Ascending aorta (tissue), 2 donors: ENCODE data around the gene ADGRL3. TPM values are rescaled to one million over a fixed set of nuclear protein-coding genes. Genes with fewer than 3 reads are reported as not detected.
"Not testable (repeated sequence)": the region's sequence is repeated elsewhere in the genome, so short reads cannot be mapped to it uniquely, and the experiment has no call there.

Source experiments
- DNase-seq, 2 donors: peaks; one replicate each; pipeline ENCODE4 v3.0.0-alpha.2; 2019; ENCODE audit warnings: low spot score in 2 of 2
- H3K27ac ChIP-seq, 2 donors: fragments of 200-600 bp; sonication (generic); one replicate each; pipeline ENCODE4 v1.5.1; 2016 to 2017; ENCODE audit warnings: mild to moderate bottlenecking in 1 of 2
- H3K27me3 ChIP-seq: fragments of 200-600 bp; sonication (generic); one replicate; pipeline ENCODE4 v1.5.1; 2017
- H3K36me3 ChIP-seq, 2 donors: fragments of 200-600 bp; sonication (generic); one replicate each; pipeline ENCODE4 v1.5.1; 2016
- H3K4me1 ChIP-seq, 2 donors: fragments of 200-600 bp; sonication (generic); one replicate each; pipeline ENCODE4 v1.5.1; 2016 to 2017; ENCODE audit warnings: mild to moderate bottlenecking in 1 of 2
- H3K4me3 ChIP-seq, 2 donors: fragments of 200-600 bp; sonication (generic); one replicate each; pipeline ENCODE4 v1.5.1; 2016 to 2017; ENCODE audit warnings: mild to moderate bottlenecking in 1 of 2
- H3K9me3 ChIP-seq, 2 donors: fragments of 200-600 bp; sonication (generic); one replicate each; pipeline ENCODE4 v1.5.1; 2016
- CTCF ChIP-seq, 3 experiments: fragments of 200-600 bp in 2 of 3; fragments of 450-650 bp in 1 of 3; sonication (generic) in 2 of 3; IDR thresholded peaks; one replicate each; pipeline ENCODE4 v1.5.1; 2016 to 2019; ENCODE audit warnings: antibody characterized with exemption in 3 of 3, mild to moderate bottlenecking in 1 of 3, moderate library complexity in 1 of 3
- intact Hi-C: fragments of 100-400 bp; cut with DNase I; formaldehyde crosslinking; loops from one replicate; pipeline ENCODE4 v1.15.1; 2023
- total RNA-seq: library from RNA; depleted of rRNA; stranded (reverse); fragments of >200 nt; gene quantifications from one replicate; pipeline ENCODE4 v1.1.0, GENCODE V29; 2016

The ADGRL3 gene
- total RNA-seq, 1 donor from 2014 or later: 22.2 TPM

- Histone ChIP-seq H3K9me3 (peaks cover 0 to 4% of the 10 kb centered on the region in 2 donors), H3K4me3 (no peak overlapping the region), H3K27ac (no peak overlapping the region), H3K27me3 (no peaks in the 10 kb centered on the region), H3K36me3 (no peaks in the 10 kb centered on the region), H3K4me1 (peaks cover 0 to 4% of the 10 kb centered on the region in 2 donors)
- no peak for TF ChIP-seq CTCF (IDR thresholded peaks at IDR 0.05)
- intact Hi-C loops: no loop called here
- no peak for DNase-seq
Observed at GRCh38 chr4:61356696-61357095, 156.6 kb downstream of the ADGRL3 start.

GRCh38 chr4:61359301-61359700 is 159.2 kb downstream of the ADGRL3 start:
- DNase-seq: no peak
- Histone ChIP-seq H3K9me3 (no peaks in the 10 kb centered on the region), H3K36me3 (no peaks in the 10 kb centered on the region), H3K27me3 (no peaks in the 10 kb centered on the region), H3K27ac (no peak overlapping the region), H3K4me1 (peaks cover 0 to 4% of the 10 kb centered on the region in 2 donors), H3K4me3 (no peak overlapping the region)
- no peak for TF ChIP-seq CTCF (IDR thresholded peaks at IDR 0.05)
- intact Hi-C loops: no loop called here

DNA sequence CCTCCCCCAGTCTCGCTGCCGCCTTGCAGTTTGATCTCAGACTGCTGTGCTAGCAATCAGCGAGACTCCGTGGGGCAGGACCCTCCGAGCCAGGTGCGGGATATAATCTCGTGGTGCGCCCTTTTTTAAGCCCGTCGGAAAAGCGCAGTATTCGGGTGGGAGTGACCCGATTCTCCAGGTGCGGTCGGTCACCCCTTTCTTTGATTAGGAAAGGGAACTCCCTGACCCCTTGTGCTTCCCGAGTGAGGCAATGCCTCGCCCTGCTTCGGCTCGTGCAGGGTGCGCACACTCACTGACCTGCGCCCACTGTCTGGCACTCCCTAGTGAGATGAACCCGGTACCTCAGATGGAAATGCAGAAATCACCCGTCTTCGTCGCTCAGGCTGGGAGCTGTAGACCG is 172.7 kb downstream of the ADGRL3 start:
- H3K4me1 ChIP-seq, H3K27ac ChIP-seq, DNase-seq, H3K4me3 ChIP-seq, intact Hi-C loops, H3K36me3 ChIP-seq, H3K9me3 ChIP-seq, H3K27me3 ChIP-seq: not testable (repeated sequence)

GRCh38 chr4:61373901-61374440 is 173.8 kb downstream of the ADGRL3 start:
- no peaks in the 10 kb centered on the region for H3K27me3 ChIP-seq
- H3K4me1 ChIP-seq: peaks cover 0 to 8% of the 10 kb centered on the region in 2 donors
- H3K27ac ChIP-seq: peak overlapping the region; percentile 37 to 57
- no peak for TF ChIP-seq CTCF (IDR thresholded peaks at IDR 0.05)
- intact Hi-C loops: no loop called here
- H3K4me3 ChIP-seq: no peak overlapping the region
- H3K36me3 ChIP-seq: no peaks in the 10 kb centered on the region
- H3K9me3 ChIP-seq: peaks cover 0 to 6% of the 10 kb centered on the region in 2 donors
- DNase-seq: no peak

GRCh38 chr4:61374447-61374891 is 174.3 kb downstream of the ADGRL3 start:
- H3K27ac ChIP-seq: peak overlapping the region; percentile 37 to 57
- peaks cover 0 to 8% of the 10 kb centered on the region in 2 donors for H3K4me1 ChIP-seq
- DNase-seq: no peak
- H3K36me3 ChIP-seq: no peaks in the 10 kb centered on the region
- peaks cover 0 to 6% of the 10 kb centered on the region in 2 donors for H3K9me3 ChIP-seq
- intact Hi-C loops: no loop called here
- TF ChIP-seq CTCF (IDR thresholded peaks at IDR 0.05): no peak
- no peaks in the 10 kb centered on the region for H3K27me3 ChIP-seq
- peak overlapping the region in 1 of 2 donors; percentile 28 for H3K4me3 ChIP-seq

- H3K4me3 ChIP-seq: peak overlapping the region in 1 of 2 donors; percentile 28
- no peak for DNase-seq
- H3K27ac ChIP-seq: peak overlapping the region in 1 of 2 donors; percentile 57
- no peak for TF ChIP-seq CTCF (IDR thresholded peaks at IDR 0.05)
- no peaks in the 10 kb centered on the region for H3K27me3 ChIP-seq
- H3K36me3 ChIP-seq: no peaks in the 10 kb centered on the region
- intact Hi-C loops: no loop called here
- peaks cover 0 to 6% of the 10 kb centered on the region in 2 donors for H3K9me3 ChIP-seq
- H3K4me1 ChIP-seq: peaks cover 0 to 8% of the 10 kb centered on the region in 2 donors
Observed at GRCh38 chr4:61375301-61375700, 175.2 kb downstream of the ADGRL3 start.
